A673 (cell line): ENCODE measurements around the gene RAMP1. TPM values are rescaled to one million over a fixed set of nuclear protein-coding genes. Genes with fewer than 3 reads are reported as not detected.

Source experiments
- BruUV-seq: library from RNA; stranded (reverse); fragments of 400-500 nt; replicated peaks from 2 replicates; lab custom pipeline; 2021; lab: Mats Ljungman, UMichigan
- CTCF ChIA-PET: fragments of 300-600 bp; sonication (Branson Sonifier 250); formaldehyde crosslinking; loops from one replicate; lab custom pipeline; 2022; ENCODE audit warnings: antibody characterized with exemption; lab: Charles Lee
- POLR2A ChIA-PET: fragments of 300-600 bp; sonication (Branson Sonifier 250); formaldehyde crosslinking; loops from one replicate; lab custom pipeline; 2022; ENCODE audit warnings: antibody characterized with exemption; ENCODE audit not compliant: low non-redundant PET; lab: Charles Lee
- DNase-seq: peaks from one replicate; pipeline ENCODE4 v3.0.0-alpha.2; 2015; ENCODE audit warnings: low spot score
- H3K27ac ChIP-seq: fragments of 200-600 bp; sonication (generic); 2 replicates; pipeline ENCODE4 v1.5.1; 2016; ENCODE audit warnings: mixed run types, low read depth, mild to moderate bottlenecking, mixed read lengths, antibody characterized with exemption, low read length; ENCODE audit not compliant: poor library complexity, severe bottlenecking
- H3K27me3 ChIP-seq: fragments of 200-600 bp; sonication (generic); replicated peaks from 2 replicates; pipeline ENCODE4 v1.6.1; 2017; ENCODE audit warnings: mixed run types, low read depth, mild to moderate bottlenecking, mixed read lengths, antibody characterized with exemption, low read length; ENCODE audit not compliant: insufficient read depth, poor library complexity
- H3K36me3 ChIP-seq: fragments of 200-600 bp; sonication (generic); 2 replicates; pipeline ENCODE4 v1.6.1; 2016; ENCODE audit warnings: mixed run types, mild to moderate bottlenecking, mixed read lengths, antibody characterized with exemption, low read length; ENCODE audit not compliant: insufficient read depth, poor library complexity, severe bottlenecking
- H3K4me1 ChIP-seq: fragments of 200-600 bp; sonication (generic); 2 replicates; pipeline ENCODE4 v1.6.1; 2017; ENCODE audit warnings: mixed run types, mild to moderate bottlenecking, mixed read lengths, antibody characterized with exemption, low read length; ENCODE audit not compliant: insufficient read depth, poor library complexity, severe bottlenecking
- H3K4me3 ChIP-seq: fragments of 200-600 bp; sonication (generic); 2 replicates; pipeline ENCODE4 v1.5.1; 2016; ENCODE audit warnings: low read depth, mixed run types, mild to moderate bottlenecking, mixed read lengths, low read length; ENCODE audit not compliant: poor library complexity, severe bottlenecking
- H3K9me3 ChIP-seq: fragments of 200-600 bp; sonication (generic); 2 replicates; pipeline ENCODE4 v1.6.1; 2016; ENCODE audit warnings: mixed run types, low read depth, mild to moderate bottlenecking, mixed read lengths, antibody characterized with exemption, low read length; ENCODE audit not compliant: poor library complexity, severe bottlenecking
- EZH2 ChIP-seq: fragments of 200-600 bp; sonication (generic); IDR thresholded peaks from 2 replicates; pipeline ENCODE4 v1.6.1; 2017; ENCODE audit warnings: borderline replicate concordance, low read depth, mild to moderate bottlenecking, mixed read lengths, antibody characterized with exemption, low read length; ENCODE audit not compliant: poor library complexity, severe bottlenecking
- intact Hi-C: fragments of 100-400 bp; cut with micrococcal nuclease; formaldehyde crosslinking; loops from one replicate; pipeline ENCODE4 v1.10.0; 2022; ENCODE audit not compliant: unreplicated experiment
- total RNA-seq: library from RNA; stranded (reverse); gene quantifications from 2 replicates; pipeline ENCODE4 v1.2.3, GENCODE V29; 2021
- TF ChIP-seq, protein P1 (sequence below): fragments of 300-800, 200-600 bp; sonication (generic); conservative IDR thresholded peaks from 2 replicates; pipeline ENCODE4 v1.5.1; 2017; ENCODE audit warnings: low read depth, mild to moderate bottlenecking, antibody characterized with exemption, low read length, moderate library complexity, mixed read lengths

Gene RAMP1
- total RNA-seq, 1 experiment from 2014 or later, result 24.8 TPM

DNA sequence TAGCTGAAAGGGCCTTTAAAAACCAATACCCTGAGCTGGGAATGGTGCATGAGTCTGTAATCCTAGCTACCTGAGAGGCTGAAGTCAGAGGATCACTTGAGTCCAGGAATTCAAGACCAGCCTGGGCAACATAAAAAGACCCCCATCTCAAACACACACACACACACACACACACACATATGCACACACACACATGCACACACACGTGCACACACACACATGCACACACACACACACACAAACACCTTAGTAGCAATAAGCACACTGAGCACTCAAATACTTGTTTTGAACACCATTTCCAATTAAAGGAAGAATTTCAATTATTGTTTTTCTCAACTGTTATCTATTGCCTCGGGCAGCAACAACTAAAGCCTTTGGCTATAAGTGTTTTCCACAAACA is 81.8 kb downstream of the RAMP1 start:
- Histone ChIP-seq H3K9me3 (peaks cover 4% of the 10 kb centered on the region), H3K27me3 (no peaks in the 10 kb centered on the region), H3K27ac (no peak overlapping the region), H3K36me3 (no peaks in the 10 kb centered on the region), H3K4me1 (no peaks in the 10 kb centered on the region), H3K4me3 (no peak overlapping the region)
- BruUV-seq, result no TSS peak
- intact Hi-C loops, result no loop called here
- ChIA-PET POLR2A (no interaction called here), CTCF (no interaction called here)
- TF ChIP-seq EZH2, result no peak
- DNase-seq, result no peak

DNA sequence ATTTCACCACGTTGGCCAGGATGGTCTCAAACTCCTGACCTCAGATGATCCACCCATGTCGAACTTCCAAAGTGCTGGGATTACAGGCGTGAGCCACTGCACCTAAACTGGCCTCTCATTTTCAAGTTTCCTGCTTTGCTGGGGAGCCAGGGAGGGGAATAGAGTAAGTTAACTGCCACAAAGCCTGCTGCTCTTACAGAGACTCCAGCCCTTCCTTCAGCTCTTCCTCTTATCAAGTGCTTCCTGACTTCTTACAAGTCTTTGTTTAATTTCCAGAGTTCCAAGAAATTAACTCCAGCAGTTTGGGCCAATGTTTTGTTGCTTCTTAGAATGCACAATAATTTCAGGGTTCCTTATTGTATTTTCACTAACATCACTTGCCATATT is 83.1 kb downstream of the RAMP1 start:
- BruUV-seq, result no TSS peak
- CTCF ChIA-PET, result interaction anchor here (1.1 kb wide), 1 partner anchor 20 kb away, joined by 4 read pairs; no protein-coding TSS in a partner anchor
- no peak for TF ChIP-seq EZH2
- TF ChIP-seq, protein P1, sequence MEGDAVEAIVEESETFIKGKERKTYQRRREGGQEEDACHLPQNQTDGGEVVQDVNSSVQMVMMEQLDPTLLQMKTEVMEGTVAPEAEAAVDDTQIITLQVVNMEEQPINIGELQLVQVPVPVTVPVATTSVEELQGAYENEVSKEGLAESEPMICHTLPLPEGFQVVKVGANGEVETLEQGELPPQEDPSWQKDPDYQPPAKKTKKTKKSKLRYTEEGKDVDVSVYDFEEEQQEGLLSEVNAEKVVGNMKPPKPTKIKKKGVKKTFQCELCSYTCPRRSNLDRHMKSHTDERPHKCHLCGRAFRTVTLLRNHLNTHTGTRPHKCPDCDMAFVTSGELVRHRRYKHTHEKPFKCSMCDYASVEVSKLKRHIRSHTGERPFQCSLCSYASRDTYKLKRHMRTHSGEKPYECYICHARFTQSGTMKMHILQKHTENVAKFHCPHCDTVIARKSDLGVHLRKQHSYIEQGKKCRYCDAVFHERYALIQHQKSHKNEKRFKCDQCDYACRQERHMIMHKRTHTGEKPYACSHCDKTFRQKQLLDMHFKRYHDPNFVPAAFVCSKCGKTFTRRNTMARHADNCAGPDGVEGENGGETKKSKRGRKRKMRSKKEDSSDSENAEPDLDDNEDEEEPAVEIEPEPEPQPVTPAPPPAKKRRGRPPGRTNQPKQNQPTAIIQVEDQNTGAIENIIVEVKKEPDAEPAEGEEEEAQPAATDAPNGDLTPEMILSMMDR, result no peak
- Histone ChIP-seq H3K27ac (no peak overlapping the region), H3K36me3 (no peaks in the 10 kb centered on the region), H3K27me3 (no peaks in the 10 kb centered on the region), H3K4me3 (no peak overlapping the region), H3K9me3 (peaks cover 4% of the 10 kb centered on the region), H3K4me1 (no peaks in the 10 kb centered on the region)
- intact Hi-C loops, result no loop called here
- no peak for DNase-seq
- POLR2A ChIA-PET, result no interaction called here

DNA sequence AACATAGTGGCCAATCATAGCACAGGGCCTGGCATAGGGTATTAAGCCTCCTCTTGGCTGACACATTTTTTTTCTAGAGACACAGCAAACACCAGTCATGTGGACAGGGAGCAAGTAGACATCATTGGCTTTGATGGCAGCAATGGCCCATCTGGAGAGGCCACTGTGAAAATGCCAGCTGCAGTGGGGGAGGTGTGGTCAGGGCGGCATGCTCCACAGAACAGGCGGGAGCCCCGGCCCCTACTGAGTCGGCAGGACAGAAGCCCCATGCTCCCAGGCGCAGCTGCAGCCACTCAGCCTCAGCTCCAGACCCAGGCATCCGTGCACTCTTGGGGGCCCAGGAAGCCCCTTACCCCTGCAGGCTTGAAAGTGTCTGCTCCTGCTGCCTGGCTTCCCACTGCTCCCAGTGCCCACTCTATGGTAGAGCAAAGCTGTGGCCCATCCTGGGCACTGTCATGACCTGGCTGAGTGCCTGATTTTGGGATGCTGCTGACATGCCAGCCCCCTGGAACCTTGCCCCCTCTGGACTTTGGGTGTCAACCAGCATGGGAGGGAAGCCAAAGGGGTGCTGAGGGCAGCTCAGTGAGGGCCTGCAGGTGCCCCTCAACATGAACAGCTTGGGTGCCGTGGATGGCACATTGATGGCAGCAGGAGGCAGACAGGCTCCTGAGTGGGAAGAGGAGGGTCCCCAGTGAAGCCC is 84.1 kb downstream of the RAMP1 start:
- no peak overlapping the region for H3K4me3 ChIP-seq
- no peaks in the 10 kb centered on the region for H3K27me3 ChIP-seq
- H3K9me3 ChIP-seq, result peaks cover 4% of the 10 kb centered on the region
- intact Hi-C loops, result no loop called here
- BruUV-seq, result no TSS peak
- no peaks in the 10 kb centered on the region for H3K4me1 ChIP-seq
- DNase-seq, result no peak
- H3K27ac ChIP-seq, result no peak overlapping the region
- no peaks in the 10 kb centered on the region for H3K36me3 ChIP-seq
- no peak for TF ChIP-seq EZH2
- TF ChIP-seq, protein P1, result no peak
- ChIA-PET POLR2A (no interaction called here), CTCF (interaction anchor here (1.1 kb wide), 1 partner anchor 21 kb away, joined by 4 read pairs; no protein-coding TSS in a partner anchor)
